PC-9 (cell line): ENCODE results near the gene PLXND1. TPM values are rescaled to one million over a fixed set of nuclear protein-coding genes. Genes with fewer than 3 reads are reported as not detected.
"Not testable (repeated sequence)": the region's sequence is repeated elsewhere in the genome, so short reads cannot be mapped to it uniquely, and the experiment has no call there.

Experiments used
- BruUV-seq: library from RNA; stranded (reverse); fragments of 400-500 nt; replicated peaks from 2 replicates; lab custom pipeline; 2021; lab: Mats Ljungman, UMichigan
- CTCF ChIA-PET: fragments of 300-600 bp; sonication (Branson Sonifier 250); formaldehyde crosslinking; loops from one replicate; lab custom pipeline; 2022; ENCODE audit warnings: antibody characterized with exemption; lab: Charles Lee
- POLR2A ChIA-PET: fragments of 300-600 bp; sonication (Branson Sonifier 250); formaldehyde crosslinking; loops from one replicate; lab custom pipeline; 2022; ENCODE audit warnings: antibody characterized with exemption; ENCODE audit not compliant: unreplicated experiment; lab: Charles Lee
- DNase-seq, 2 experiments: peaks; one replicate each; pipeline versions ENCODE4 v3.0.0 to v3.0.0-alpha.2; 2015 to 2022; ENCODE audit warnings: mixed read lengths in 1 of 2
- H2AFZ ChIP-seq: fragments of 200-600 bp; sonication (generic); 2 replicates; pipeline ENCODE4 v1.8.1; 2017; ENCODE audit warnings: antibody characterized with exemption
- H3F3A ChIP-seq: fragments of 200-600 bp; sonication (generic); 2 replicates; pipeline ENCODE4 v1.8.1; 2017; ENCODE audit warnings: antibody characterized with exemption, mild to moderate bottlenecking, low read depth; ENCODE audit not compliant: insufficient read depth
- H3K27ac ChIP-seq: fragments of 200-600 bp; sonication (generic); 2 replicates; pipeline ENCODE4 v1.6.1; 2016; ENCODE audit warnings: mixed run types
- H3K27me3 ChIP-seq: fragments of 200-600 bp; sonication (generic); 2 replicates; pipeline ENCODE4 v1.6.1; 2016; ENCODE audit warnings: low read depth, mixed run types; ENCODE audit not compliant: insufficient read depth
- H3K36me3 ChIP-seq: fragments of 200-600 bp; sonication (generic); 2 replicates; pipeline ENCODE4 v1.6.1; 2016; ENCODE audit warnings: low read depth, mixed run types
- H3K4me1 ChIP-seq: fragments of 200-600 bp; sonication (generic); replicated peaks from 2 replicates; pipeline ENCODE4 v1.6.1; 2016; ENCODE audit warnings: mixed run types; ENCODE audit not compliant: insufficient read depth
- H3K4me2 ChIP-seq: fragments of 200-600 bp; sonication (generic); 2 replicates; pipeline ENCODE4 v1.6.1; 2017; ENCODE audit warnings: mixed run types
- H3K4me3 ChIP-seq: fragments of 200-600 bp; sonication (generic); 2 replicates; pipeline ENCODE4 v1.6.1; 2016; ENCODE audit warnings: mixed run types
- H3K79me2 ChIP-seq: fragments of 200-600 bp; sonication (generic); 2 replicates; pipeline ENCODE4 v1.6.1; 2017; ENCODE audit warnings: low read depth, mixed run types
- H3K9me2 ChIP-seq: fragments of 200-600 bp; sonication (generic); 2 replicates; pipeline ENCODE4 v1.8.1; 2017; ENCODE audit warnings: mild to moderate bottlenecking; ENCODE audit not compliant: insufficient read depth
- H3K9me3 ChIP-seq: fragments of 200-600 bp; sonication (generic); 2 replicates; pipeline ENCODE4 v1.8.1; 2016; ENCODE audit warnings: low read depth; ENCODE audit not compliant: insufficient read depth
- H4K20me1 ChIP-seq: fragments of 200-600 bp; sonication (generic); 2 replicates; pipeline ENCODE4 v1.8.1; 2017; ENCODE audit not compliant: insufficient read depth
- CTCF ChIP-seq: fragments of 200-600 bp; sonication (generic); conservative IDR thresholded peaks from 2 replicates; pipeline ENCODE4 v1.6.1; 2017; ENCODE audit warnings: mixed run types, antibody characterized with exemption, mild to moderate bottlenecking, moderate library complexity
- EZH2 ChIP-seq: fragments of 200-600 bp; sonication (generic); IDR thresholded peaks from 2 replicates; pipeline ENCODE4 v1.8.0; 2017; ENCODE audit warnings: antibody characterized with exemption, low read depth
- intact Hi-C: fragments of 100-400 bp; cut with micrococcal nuclease; formaldehyde crosslinking; loops from one replicate; pipeline ENCODE4 v1.10.0; 2022; ENCODE audit not compliant: unreplicated experiment
- total RNA-seq: library from RNA; stranded (reverse); gene quantifications from 2 replicates; pipeline ENCODE4 v1.2.3, GENCODE V29; 2021

PLXND1 gene
- total RNA-seq, 1 experiment from 2014 or later: 44.4 TPM

GRCh38 chr3:129547241-129547640, 59.2 kb downstream of the PLXND1 start:
- POLR2A ChIA-PET: no interaction called here
- H2AFZ ChIP-seq: no peak overlapping the region
- CTCF ChIA-PET: no interaction called here
- peaks cover 14% of the 10 kb centered on the region for H3K4me1 ChIP-seq
- no peaks in the 10 kb centered on the region for H3K27me3 ChIP-seq
- H3K79me2 ChIP-seq: no peaks in the 10 kb centered on the region
- no peaks in the 10 kb centered on the region for H4K20me1 ChIP-seq
- H3K9me2 ChIP-seq: no peaks in the 10 kb centered on the region
- peaks cover 11% of the 10 kb centered on the region; the same call in 1 of the 2 replicates for H3F3A ChIP-seq
- H3K9me3 ChIP-seq: no peaks in the 10 kb centered on the region
- no peak overlapping the region for H3K4me2 ChIP-seq
- H3K27ac ChIP-seq: no peak overlapping the region
- no peaks in the 10 kb centered on the region for H3K36me3 ChIP-seq
- BruUV-seq: no TSS peak
- no peak for DNase-seq
- H3K4me3 ChIP-seq: no peak overlapping the region
- intact Hi-C loops: no loop called here
- TF ChIP-seq CTCF (no peak), EZH2 (no peak)

GRCh38 chr3:129545951-129546350, 60.5 kb downstream of the PLXND1 start:
- H2AFZ ChIP-seq, H3K36me3 ChIP-seq, DNase-seq, intact Hi-C loops, CTCF ChIA-PET, POLR2A ChIA-PET, H3K79me2 ChIP-seq, H3K27me3 ChIP-seq, H4K20me1 ChIP-seq, BruUV-seq, H3K27ac ChIP-seq, H3K4me3 ChIP-seq, H3K9me2 ChIP-seq, H3K4me2 ChIP-seq, H3K9me3 ChIP-seq: not testable (repeated sequence)
- Histone ChIP-seq H3F3A (peaks cover 11% of the 10 kb centered on the region; the same call in 1 of the 2 replicates), H3K4me1 (peaks cover 14% of the 10 kb centered on the region)

GRCh38 chr3:129543999-129544398, 62.5 kb downstream of the PLXND1 start:
- intact Hi-C loops: no loop called here
- no peaks in the 10 kb centered on the region for H3K36me3 ChIP-seq
- TF ChIP-seq CTCF (no peak), EZH2 (no peak)
- ChIA-PET CTCF (no interaction called here), POLR2A (no interaction called here)
- DNase-seq: no peak
- H3K9me2 ChIP-seq: no peaks in the 10 kb centered on the region
- H3K27ac ChIP-seq: no peak overlapping the region
- peaks cover 2% of the 10 kb centered on the region; the same call in 1 of the 2 replicates for H3K4me1 ChIP-seq
- no peaks in the 10 kb centered on the region for H3K9me3 ChIP-seq
- H3K27me3 ChIP-seq: no peaks in the 10 kb centered on the region
- no peak overlapping the region for H3K4me3 ChIP-seq
- BruUV-seq: no TSS peak
- H2AFZ ChIP-seq: no peak overlapping the region
- no peak overlapping the region for H3K4me2 ChIP-seq
- H4K20me1 ChIP-seq: no peaks in the 10 kb centered on the region
- H3F3A ChIP-seq: peaks cover 11% of the 10 kb centered on the region; the same call in 1 of the 2 replicates
- no peaks in the 10 kb centered on the region for H3K79me2 ChIP-seq

- Histone ChIP-seq H3K79me2 (no peaks in the 10 kb centered on the region), H3K4me3 (no peak within 1 kb of the TSS), H3K27me3 (no peaks in the 10 kb centered on the region), H3K36me3 (no peaks in the 10 kb centered on the region), H3K27ac (no peak within 1 kb of the TSS), H3K4me2 (no peak within 1 kb of the TSS), H4K20me1 (no peaks in the 10 kb centered on the region), H2AFZ (no peak within 1 kb of the TSS), H3F3A (peaks cover 11% of the 10 kb centered on the region; the same call in 1 of the 2 replicates), H3K9me3 (no peaks in the 10 kb centered on the region), H3K9me2 (no peaks in the 10 kb centered on the region), H3K4me1 (no peaks in the 10 kb centered on the region)
- TF ChIP-seq CTCF: no peak
- TF ChIP-seq EZH2: no peak
- POLR2A ChIA-PET: interaction anchor here (0.6 kb wide), 1 partner anchor 351 kb away, joined by 6 read pairs; the partner anchor contains the start of gene TMCC1
- intact Hi-C loops: no loop called here
- CTCF ChIA-PET: no interaction called here
- DNase-seq: no peak
- BruUV-seq: no TSS peak
These were observed 63.2 kb downstream of the PLXND1 start, which contains the start of gene H1-8 for GRCh38 chr3:129543156-129543790. Gene H1-8, plus strand, starts transcription at chr3:129543175. Its CDS starts 44 bp downstream, at chr3:129543219.
